SK-N-SH (cell line): ENCODE results near the gene DRC3. TPM values are rescaled to one million over a fixed set of nuclear protein-coding genes. Genes with fewer than 3 reads are reported as not detected.

Source experiments
- CTCF ChIA-PET: fragments of 300-600, 350-600 bp; formaldehyde crosslinking; extraction: SDS; loops from one replicate; lab custom pipeline; 2021; lab: Yijun Ruan, JAX
- POLR2A ChIA-PET: fragments of 350-600 bp; sonication (Branson Sonifier 250); formaldehyde crosslinking; extraction: SDS; loops from one replicate; lab custom pipeline; 2020; ENCODE audit warnings: antibody characterized with exemption, inconsistent platforms; lab: Yijun Ruan, JAX
- DNase-seq: peaks from one replicate; pipeline ENCODE4 v3.0.0; 2012
- H2AFZ ChIP-seq: fragments of 200-600 bp; sonication (generic); 2 replicates; pipeline ENCODE4 v1.8.1; 2016; ENCODE audit warnings: antibody characterized with exemption, mild to moderate bottlenecking, low read depth
- H3F3A ChIP-seq: fragments of 200-600 bp; sonication (generic); replicated peaks from 2 replicates; pipeline ENCODE3; 2016; ENCODE audit warnings: antibody characterized with exemption, mild to moderate bottlenecking; ENCODE audit not compliant: insufficient read depth
- H3K27ac ChIP-seq, 2 experiments: fragments of 200-500 bp in 1 of 2; fragments of 200-600 bp in 1 of 2; sonication (Bioruptor generic) in 1 of 2; sonication (generic), shearing (Covaris generic) in 1 of 2; 2 replicates each; pipeline versions ENCODE4 v1.5.1 to v1.6.1; 2014 to 2016; ENCODE audit warnings: low read depth in 2 of 2, inconsistent platforms in 1 of 2, low read length in 1 of 2, mild to moderate bottlenecking in 1 of 2, mixed read lengths in 1 of 2
- H3K27me3 ChIP-seq: fragments of 200-600 bp; sonication (generic), shearing (Covaris generic); 2 replicates; pipeline ENCODE4 v1.6.1; 2016; ENCODE audit warnings: mixed run types; ENCODE audit not compliant: insufficient read depth
- H3K36me3 ChIP-seq, 2 experiments: fragments of 200-500 bp in 1 of 2; fragments of 200-600 bp in 1 of 2; sonication (Bioruptor generic) in 1 of 2; sonication (generic) in 1 of 2; replicated peaks in 1 of 2; 2 replicates each; pipeline versions ENCODE3 to v1.5.1; 2014 to 2016; ENCODE audit warnings: low read length in 1 of 2, mild to moderate bottlenecking in 1 of 2; ENCODE audit not compliant: insufficient read depth in 2 of 2, control insufficient read depth in 1 of 2
- H3K4me1 ChIP-seq, 2 experiments: fragments of 200-500 bp in 1 of 2; fragments of 200-600 bp in 1 of 2; sonication (Bioruptor generic) in 1 of 2; sonication (generic), shearing (Covaris generic) in 1 of 2; 2 replicates each; pipeline versions ENCODE4 v1.5.1 to v1.6.1; 2014 to 2016; ENCODE audit warnings: low read depth in 1 of 2, low read length in 1 of 2, mixed run types in 1 of 2; ENCODE audit not compliant: insufficient read depth in 2 of 2, control insufficient read depth in 1 of 2
- H3K4me2 ChIP-seq: fragments of 200-600 bp; sonication (generic), shearing (Covaris generic); 2 replicates; pipeline ENCODE4 v1.6.1; 2017; ENCODE audit warnings: mixed run types
- H3K4me3 ChIP-seq, 2 experiments: fragments of 200-500 bp in 1 of 2; fragments of 200-600 bp in 1 of 2; sonication (Bioruptor generic) in 1 of 2; sonication (generic), shearing (Covaris generic) in 1 of 2; 2 replicates each; pipeline versions ENCODE4 v1.5.1 to v1.8.1; 2014 to 2016; ENCODE audit warnings: low read depth in 2 of 2, inconsistent platforms in 1 of 2, low read length in 1 of 2, mild to moderate bottlenecking in 1 of 2, mixed read lengths in 1 of 2, moderate library complexity in 1 of 2
- H3K79me2 ChIP-seq: fragments of 200-600 bp; sonication (generic); 2 replicates; pipeline ENCODE4 v1.8.1; 2017; ENCODE audit warnings: mild to moderate bottlenecking; ENCODE audit not compliant: insufficient read depth
- H3K9ac ChIP-seq: fragments of 200-600 bp; sonication (generic); 2 replicates; pipeline ENCODE4 v1.6.1; 2017; ENCODE audit warnings: mixed run types
- H3K9me2 ChIP-seq: fragments of 200-600 bp; sonication (generic); 2 replicates; pipeline ENCODE4 v1.6.1; 2017; ENCODE audit warnings: mixed run types
- H3K9me3 ChIP-seq: fragments of 200-600 bp; sonication (generic); 2 replicates; pipeline ENCODE4 v1.6.1; 2017; ENCODE audit warnings: mixed run types, mild to moderate bottlenecking, moderate library complexity
- H4K20me1 ChIP-seq: fragments of 200-600 bp; sonication (generic); 2 replicates; pipeline ENCODE4 v1.6.1; 2017; ENCODE audit warnings: mild to moderate bottlenecking, mixed run types; ENCODE audit not compliant: insufficient read depth
- FOSL2 ChIP-seq: IDR thresholded peaks from 2 replicates; pipeline ENCODE4 v1.4.0; 2012; ENCODE audit warnings: low read depth, mild to moderate bottlenecking, moderate library complexity, borderline replicate concordance
- NRF1 ChIP-seq: IDR thresholded peaks from 2 replicates; pipeline ENCODE4 v1.6.1; 2012; ENCODE audit warnings: low read depth, mild to moderate bottlenecking, low read length
- RAD21 ChIP-seq: IDR thresholded peaks from 2 replicates; pipeline ENCODE4 v1.6.1; 2012; ENCODE audit warnings: mild to moderate bottlenecking, low read length
- RCOR1 ChIP-seq: fragments of 150-350 bp; IDR thresholded peaks from 2 replicates; pipeline ENCODE4 v1.6.1; 2017; ENCODE audit warnings: antibody characterized with exemption, low read length
- RFX5 ChIP-seq: IDR thresholded peaks from 2 replicates; pipeline ENCODE4 v1.6.1; 2012; ENCODE audit warnings: mild to moderate bottlenecking, improper control_type of control experiment, low read length
- WGBS: methylation state at CpG from one replicate; pipeline ENCODE4 v1.1.6; 2017; ENCODE audit warnings: low lambda C conversion rate; 5-methylcytosine and 5-hydroxymethylcytosine counted together
- polyA plus RNA-seq, 3 experiments: library from polyadenylated mRNA; depleted of rRNA; stranded (reverse); fragments of >200 nt; gene quantifications; 2 replicates each; pipeline ENCODE4 v1.2.3, GENCODE V29; 2012
- TF ChIP-seq, protein P1 (sequence below): IDR thresholded peaks from 2 replicates; pipeline ENCODE4; 2012

Gene DRC3
- polyA plus RNA-seq, 1 of the 3 experiments (the other 2 are of a cell fraction) = 3.6 TPM

DNA sequence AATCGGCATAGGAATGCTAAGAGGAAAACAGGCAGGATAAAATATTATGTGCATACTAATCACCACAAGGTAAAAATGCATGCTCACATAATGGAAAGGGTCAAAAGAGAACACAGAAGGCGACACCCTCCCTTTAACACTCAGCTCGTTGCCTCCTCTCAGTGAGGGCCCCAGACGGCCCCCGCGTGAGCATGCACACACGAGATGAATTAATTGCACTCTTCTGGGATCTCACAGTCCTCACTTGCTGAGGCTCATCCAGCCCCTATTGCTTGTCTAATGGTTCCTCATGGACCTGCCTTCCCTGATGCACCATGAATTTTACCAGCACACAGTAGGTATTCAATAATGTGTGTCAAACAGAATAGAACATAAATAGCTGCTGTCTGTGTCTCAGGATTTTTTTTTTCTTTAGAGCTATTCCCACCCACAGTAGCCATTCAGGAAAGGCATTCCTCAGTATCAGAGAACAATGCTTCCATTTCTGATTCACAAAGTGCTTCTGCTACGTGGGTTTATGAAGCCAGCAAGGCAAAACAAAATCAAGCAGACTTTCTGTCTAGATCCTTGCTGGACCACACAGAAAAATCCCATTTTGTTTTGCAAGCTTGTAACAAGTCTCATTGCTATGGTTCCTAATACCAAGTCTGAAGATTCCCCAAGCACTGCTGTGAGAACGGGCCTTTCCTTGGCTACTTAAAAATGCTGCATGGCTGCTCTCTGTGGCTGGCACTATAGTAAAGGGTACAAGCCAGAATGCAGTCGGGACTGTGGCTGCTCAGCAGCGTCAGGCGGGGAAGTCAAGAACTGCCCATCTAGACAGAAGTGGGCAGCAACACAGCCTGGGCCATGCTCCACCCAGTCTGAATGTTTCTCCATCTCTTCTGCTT lies 44.0 kb upstream of the DRC3 start:
- POLR2A ChIA-PET = no interaction called here

GRCh38 chr17:17929655-17930380 lies 42.8 kb upstream of the DRC3 start:
- ChIA-PET POLR2A (no interaction called here), CTCF (interaction anchor here (2.2 to 2.4 kb wide), 2 partner anchors 11 to 13 kb away, joined by 6 to 12 read pairs; no protein-coding TSS in a partner anchor)
- Histone ChIP-seq H3K27me3 (no peaks in the 10 kb centered on the region), H3K4me3 (no peak overlapping the region), H3K9me2 (no peaks in the 10 kb centered on the region), H3K4me1 (peaks cover 6 to 31% of the 10 kb centered on the region in 2 experiments), H2AFZ (no peak overlapping the region), H3K9ac (no peak overlapping the region), H3K4me2 (0 out of 2 replicates have a peak overlapping the region, but pooled peaks have one; percentile 31), H3K36me3 (peaks cover 0 to 6% of the 10 kb centered on the region in 2 experiments), H3K27ac (peak overlapping the region; percentile 49 to 72), H3K9me3 (no peaks in the 10 kb centered on the region), H4K20me1 (no peaks in the 10 kb centered on the region), H3F3A (peaks cover 22% of the 10 kb centered on the region), H3K79me2 (peaks cover 92% of the 10 kb centered on the region)
- TF ChIP-seq, protein P1, sequence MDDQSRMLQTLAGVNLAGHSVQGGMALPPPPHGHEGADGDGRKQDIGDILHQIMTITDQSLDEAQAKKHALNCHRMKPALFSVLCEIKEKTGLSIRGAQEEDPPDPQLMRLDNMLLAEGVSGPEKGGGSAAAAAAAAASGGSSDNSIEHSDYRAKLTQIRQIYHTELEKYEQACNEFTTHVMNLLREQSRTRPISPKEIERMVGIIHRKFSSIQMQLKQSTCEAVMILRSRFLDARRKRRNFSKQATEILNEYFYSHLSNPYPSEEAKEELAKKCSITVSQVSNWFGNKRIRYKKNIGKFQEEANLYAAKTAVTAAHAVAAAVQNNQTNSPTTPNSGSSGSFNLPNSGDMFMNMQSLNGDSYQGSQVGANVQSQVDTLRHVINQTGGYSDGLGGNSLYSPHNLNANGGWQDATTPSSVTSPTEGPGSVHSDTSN = 0 out of 2 replicates have a peak, but pooled peaks have one; percentile 21
- TF ChIP-seq FOSL2 = no peak
- DNase-seq = no peak
- WGBS = 88% methylated on average over 2 of the region's 2 CpGs

More for the DNA sequence above, 44.0 kb upstream of the DRC3 start:
- H3K9me3 ChIP-seq = no peaks in the 10 kb centered on the region
- WGBS = 81% methylated on average over 12 of the region's 12 CpGs
- no peaks in the 10 kb centered on the region for H3K9me2 ChIP-seq
- H2AFZ ChIP-seq = no peak overlapping the region
- no peak overlapping the region for H3K4me2 ChIP-seq
- DNase-seq = no peak
- CTCF ChIA-PET = interaction anchor here (0.6 to 2.4 kb wide), 7 partner anchors 10 to 104 kb away, joined by 3 to 12 read pairs (median 4); no protein-coding TSS in a partner anchor
- TF ChIP-seq RCOR1 (no peak), RAD21 (no peak), RFX5 (no peak), NRF1 (no peak)
- TF ChIP-seq, protein P1 = no peak
- no peak overlapping the region for H3K9ac ChIP-seq
- H3K4me1 ChIP-seq = peaks cover 3 to 29% of the 10 kb centered on the region in 2 experiments
- peaks cover 90% of the 10 kb centered on the region for H3K79me2 ChIP-seq
- peak overlapping the region in 1 of 2 experiments; percentile 49; a peak in 2 of 4 replicates for H3K27ac ChIP-seq
- H3K4me3 ChIP-seq = no peak overlapping the region
- H4K20me1 ChIP-seq = no peaks in the 10 kb centered on the region
- H3K36me3 ChIP-seq = peaks cover 0 to 6% of the 10 kb centered on the region in 2 experiments
- peaks cover 16% of the 10 kb centered on the region for H3F3A ChIP-seq
- H3K27me3 ChIP-seq = no peaks in the 10 kb centered on the region
